Activated T-cell treated with anti-CD3 and anti-CD28 coated beads, Interleukin-2, amount 50 U/mL, for 72 hours (primary cell): ENCODE data around the gene LRMDA. TPM values are rescaled to one million over a fixed set of nuclear protein-coding genes. Genes with fewer than 3 reads are reported as not detected.

Source experiments
- ATAC-seq, 2 donors: fragments of 150-1000 bp; cut with Tn5 transposase; replicated peaks in 1 of 2; 2 replicates each; pipeline ENCODE4 v1.10.0; 2021; ENCODE audit warnings: moderate library complexity in 2 of 2, mild to moderate bottlenecking in 1 of 2
- DNase-seq, 2 donors: peaks; one replicate each; pipeline ENCODE4 v3.0.0; 2021 to 2022; ENCODE audit warnings: mixed read lengths in 1 of 2
- H3K27ac Mint-ChIP-seq: one replicate; pipeline ENCODE4 v1.8.0; 2022; ENCODE audit warnings: mild to moderate bottlenecking, moderate library complexity, mixed read lengths
- H3K27me3 Mint-ChIP-seq: one replicate; pipeline ENCODE4 v1.8.0; 2022; ENCODE audit warnings: low read depth, mixed read lengths
- H3K36me3 Mint-ChIP-seq, 2 donors: one replicate each; pipeline ENCODE4 v1.8.0; 2022; ENCODE audit warnings: mixed read lengths in 2 of 2, mild to moderate bottlenecking in 1 of 2; ENCODE audit not compliant: insufficient read depth in 2 of 2
- H3K4me1 Mint-ChIP-seq: one replicate; pipeline ENCODE4 v1.8.0; 2022; ENCODE audit warnings: low read depth, mixed read lengths
- H3K4me3 Mint-ChIP-seq, 2 donors: one replicate each; pipeline ENCODE4 v1.8.0; 2022; ENCODE audit warnings: mild to moderate bottlenecking in 2 of 2, mixed read lengths in 2 of 2, moderate library complexity in 2 of 2
- H3K9me3 Mint-ChIP-seq, 2 donors: one replicate each; pipeline ENCODE4 v1.8.0; 2022; ENCODE audit warnings: mixed read lengths in 2 of 2
- total RNA-seq, 2 donors: library from RNA; stranded (reverse); gene quantifications; one replicate each; pipeline ENCODE4 v1.2.3, GENCODE V29; 2022

LRMDA gene
- total RNA-seq, 2 donors from 2014 or later = not detected

GRCh38 chr10:76177936-76178335, 746.5 kb downstream of the LRMDA start:
- Mint-ChIP-seq H3K27me3 (no peaks in the 10 kb centered on the region), H3K36me3 (no peaks in the 10 kb centered on the region), H3K27ac (no peak overlapping the region), H3K9me3 (peaks cover 2 to 5% of the 10 kb centered on the region in 2 donors), H3K4me3 (no peak overlapping the region), H3K4me1 (peaks cover 4% of the 10 kb centered on the region)
- no peak for ATAC-seq
- no peak for DNase-seq

- Mint-ChIP-seq H3K4me1 (peaks cover 4% of the 10 kb centered on the region), H3K36me3 (no peaks in the 10 kb centered on the region), H3K4me3 (no peak overlapping the region), H3K9me3 (peaks cover 0 to 5% of the 10 kb centered on the region in 2 donors), H3K27ac (no peak overlapping the region), H3K27me3 (no peaks in the 10 kb centered on the region)
- no peak for DNase-seq
- ATAC-seq = no peak
Observed at GRCh38 chr10:76178532-76179292, 747.3 kb downstream of the LRMDA start.

GRCh38 chr10:76179806-76180205, 748.4 kb downstream of the LRMDA start:
- Mint-ChIP-seq H3K4me3 (no peak overlapping the region), H3K27me3 (no peaks in the 10 kb centered on the region), H3K9me3 (peaks cover 0 to 5% of the 10 kb centered on the region in 2 donors), H3K27ac (no peak overlapping the region), H3K36me3 (no peaks in the 10 kb centered on the region), H3K4me1 (peaks cover 4% of the 10 kb centered on the region)
- no peak for DNase-seq
- ATAC-seq = peak in 1 of 2 donors; percentile 21

GRCh38 chr10:76184647-76185046, 753.2 kb downstream of the LRMDA start:
- Mint-ChIP-seq H3K4me1 (no peaks in the 10 kb centered on the region), H3K9me3 (no peaks in the 10 kb centered on the region), H3K36me3 (no peaks in the 10 kb centered on the region), H3K4me3 (no peak overlapping the region), H3K27ac (no peak overlapping the region), H3K27me3 (no peaks in the 10 kb centered on the region)
- ATAC-seq (no peak), DNase-seq (no peak)

GRCh38 chr10:76185471-76186301, 754.3 kb downstream of the LRMDA start:
- Mint-ChIP-seq H3K4me1 (no peaks in the 10 kb centered on the region), H3K4me3 (no peak overlapping the region), H3K36me3 (no peaks in the 10 kb centered on the region), H3K27ac (peak overlapping the region; percentile 29), H3K9me3 (no peaks in the 10 kb centered on the region), H3K27me3 (no peaks in the 10 kb centered on the region)
- DNase-seq (no peak), ATAC-seq (no peak)

GRCh38 chr10:76188216-76188615, 756.8 kb downstream of the LRMDA start:
- ATAC-seq = no peak
- Mint-ChIP-seq H3K27ac (no peak overlapping the region), H3K4me1 (no peaks in the 10 kb centered on the region), H3K36me3 (no peaks in the 10 kb centered on the region), H3K4me3 (no peak overlapping the region), H3K9me3 (no peaks in the 10 kb centered on the region), H3K27me3 (no peaks in the 10 kb centered on the region)
- DNase-seq = no peak

- ATAC-seq = no peak
- H3K4me1 Mint-ChIP-seq = no peaks in the 10 kb centered on the region
- no peak overlapping the region for H3K4me3 Mint-ChIP-seq
- no peak for DNase-seq
- H3K27me3 Mint-ChIP-seq = no peaks in the 10 kb centered on the region
- H3K27ac Mint-ChIP-seq = no peak overlapping the region
- no peaks in the 10 kb centered on the region for H3K36me3 Mint-ChIP-seq
- peaks cover 0 to 4% of the 10 kb centered on the region in 2 donors for H3K9me3 Mint-ChIP-seq
Observed at GRCh38 chr10:76190634-76191270, 759.3 kb downstream of the LRMDA start.

- Mint-ChIP-seq H3K27me3 (no peaks in the 10 kb centered on the region), H3K36me3 (no peaks in the 10 kb centered on the region), H3K27ac (no peak overlapping the region), H3K4me3 (no peak overlapping the region), H3K9me3 (peaks cover 0 to 4% of the 10 kb centered on the region in 2 donors), H3K4me1 (no peaks in the 10 kb centered on the region)
- ATAC-seq (no peak), DNase-seq (no peak)
Observed at GRCh38 chr10:76191336-76191735, 759.9 kb downstream of the LRMDA start.

- Mint-ChIP-seq H3K4me1 (no peaks in the 10 kb centered on the region), H3K9me3 (peaks cover 0 to 4% of the 10 kb centered on the region in 2 donors), H3K27ac (no peak overlapping the region), H3K4me3 (no peak overlapping the region), H3K27me3 (no peaks in the 10 kb centered on the region), H3K36me3 (no peaks in the 10 kb centered on the region)
- no peak for DNase-seq
- no peak for ATAC-seq
Observed at GRCh38 chr10:76192151-76192550, 760.7 kb downstream of the LRMDA start.

- H3K4me1 Mint-ChIP-seq = no peaks in the 10 kb centered on the region
- no peak for ATAC-seq
- H3K9me3 Mint-ChIP-seq = peaks cover 0 to 4% of the 10 kb centered on the region in 2 donors
- no peak for DNase-seq
- no peaks in the 10 kb centered on the region for H3K36me3 Mint-ChIP-seq
- no peaks in the 10 kb centered on the region for H3K27me3 Mint-ChIP-seq
- H3K4me3 Mint-ChIP-seq = no peak overlapping the region
- H3K27ac Mint-ChIP-seq = no peak overlapping the region
Observed at GRCh38 chr10:76192694-76193320, 761.4 kb downstream of the LRMDA start.

- DNase-seq (no peak), ATAC-seq (no peak)
- Mint-ChIP-seq H3K4me3 (no peak overlapping the region), H3K27me3 (no peaks in the 10 kb centered on the region), H3K9me3 (peaks cover 0 to 4% of the 10 kb centered on the region in 2 donors), H3K4me1 (no peaks in the 10 kb centered on the region), H3K27ac (no peak overlapping the region), H3K36me3 (no peaks in the 10 kb centered on the region)
Observed at GRCh38 chr10:76195654-76196390, 764.4 kb downstream of the LRMDA start.

GRCh38 chr10:76197293-76197692, 765.9 kb downstream of the LRMDA start:
- DNase-seq = no peak
- H3K4me1 Mint-ChIP-seq = no peaks in the 10 kb centered on the region
- peaks cover 0 to 4% of the 10 kb centered on the region in 2 donors for H3K9me3 Mint-ChIP-seq
- no peaks in the 10 kb centered on the region for H3K27me3 Mint-ChIP-seq
- no peaks in the 10 kb centered on the region for H3K36me3 Mint-ChIP-seq
- H3K4me3 Mint-ChIP-seq = no peak overlapping the region
- no peak overlapping the region for H3K27ac Mint-ChIP-seq
- ATAC-seq = no peak
